ENCODE measurements around the gene RAP1GAP2. TPM values are rescaled to one million over a fixed set of nuclear protein-coding genes. Genes with fewer than 3 reads are reported as not detected.

Gene RAP1GAP2
- total RNA-seq, 1 donor from 2014 or later, result 22.6 TPM

DNA sequence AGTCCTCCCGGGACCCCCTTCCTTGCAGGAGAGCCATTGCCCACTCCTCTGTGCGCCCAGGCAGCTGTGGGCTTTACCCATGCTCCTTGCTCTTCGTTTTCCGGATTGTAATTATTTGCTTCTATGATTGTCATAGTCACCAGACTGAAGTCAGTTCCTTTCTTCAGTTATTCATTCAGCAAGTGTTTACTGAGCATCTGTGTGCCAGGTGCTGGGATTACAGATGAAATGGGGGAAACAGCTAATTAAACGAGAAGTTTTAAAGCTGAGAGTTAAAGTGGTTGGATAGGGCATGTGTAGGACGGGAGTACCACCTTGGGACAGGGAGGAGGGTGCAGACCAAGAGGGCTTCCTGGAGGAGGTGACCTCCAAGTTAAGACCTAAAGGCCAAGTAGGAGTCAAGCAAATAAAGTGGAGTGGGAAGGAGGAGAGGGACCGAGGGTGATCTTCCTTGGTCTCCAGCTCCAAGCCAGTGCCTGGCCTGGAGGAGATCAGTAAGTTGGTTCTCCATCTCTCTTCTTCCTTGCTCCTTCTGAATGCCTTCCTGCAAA is 140.6 kb downstream of the RAP1GAP2 start:
- Histone ChIP-seq H3K4me1 (peaks cover 10% of the 10 kb centered on the region), H3K36me3 (no peaks in the 10 kb centered on the region), H3K27ac (no peak overlapping the region), H3K27me3 (no peaks in the 10 kb centered on the region), H3K9me3 (no peaks in the 10 kb centered on the region), H3K4me3 (no peak overlapping the region)
- no peak for DNase-seq (ENCODE audit: extremely low spot score in 2 of 2)
- intact Hi-C loops (cut with DNase I), result no loop called here
- TF ChIP-seq POLR2AphosphoS5 (IDR thresholded peaks at IDR 0.05; ENCODE audit: insufficient read depth in 1 of 2, low read depth in 1 of 2), result no peak
- no peak for TF ChIP-seq POLR2A (IDR thresholded peaks at IDR 0.05)
- TF ChIP-seq, protein P1, sequence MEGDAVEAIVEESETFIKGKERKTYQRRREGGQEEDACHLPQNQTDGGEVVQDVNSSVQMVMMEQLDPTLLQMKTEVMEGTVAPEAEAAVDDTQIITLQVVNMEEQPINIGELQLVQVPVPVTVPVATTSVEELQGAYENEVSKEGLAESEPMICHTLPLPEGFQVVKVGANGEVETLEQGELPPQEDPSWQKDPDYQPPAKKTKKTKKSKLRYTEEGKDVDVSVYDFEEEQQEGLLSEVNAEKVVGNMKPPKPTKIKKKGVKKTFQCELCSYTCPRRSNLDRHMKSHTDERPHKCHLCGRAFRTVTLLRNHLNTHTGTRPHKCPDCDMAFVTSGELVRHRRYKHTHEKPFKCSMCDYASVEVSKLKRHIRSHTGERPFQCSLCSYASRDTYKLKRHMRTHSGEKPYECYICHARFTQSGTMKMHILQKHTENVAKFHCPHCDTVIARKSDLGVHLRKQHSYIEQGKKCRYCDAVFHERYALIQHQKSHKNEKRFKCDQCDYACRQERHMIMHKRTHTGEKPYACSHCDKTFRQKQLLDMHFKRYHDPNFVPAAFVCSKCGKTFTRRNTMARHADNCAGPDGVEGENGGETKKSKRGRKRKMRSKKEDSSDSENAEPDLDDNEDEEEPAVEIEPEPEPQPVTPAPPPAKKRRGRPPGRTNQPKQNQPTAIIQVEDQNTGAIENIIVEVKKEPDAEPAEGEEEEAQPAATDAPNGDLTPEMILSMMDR (IDR thresholded peaks at IDR 0.05), result no peak

DNA sequence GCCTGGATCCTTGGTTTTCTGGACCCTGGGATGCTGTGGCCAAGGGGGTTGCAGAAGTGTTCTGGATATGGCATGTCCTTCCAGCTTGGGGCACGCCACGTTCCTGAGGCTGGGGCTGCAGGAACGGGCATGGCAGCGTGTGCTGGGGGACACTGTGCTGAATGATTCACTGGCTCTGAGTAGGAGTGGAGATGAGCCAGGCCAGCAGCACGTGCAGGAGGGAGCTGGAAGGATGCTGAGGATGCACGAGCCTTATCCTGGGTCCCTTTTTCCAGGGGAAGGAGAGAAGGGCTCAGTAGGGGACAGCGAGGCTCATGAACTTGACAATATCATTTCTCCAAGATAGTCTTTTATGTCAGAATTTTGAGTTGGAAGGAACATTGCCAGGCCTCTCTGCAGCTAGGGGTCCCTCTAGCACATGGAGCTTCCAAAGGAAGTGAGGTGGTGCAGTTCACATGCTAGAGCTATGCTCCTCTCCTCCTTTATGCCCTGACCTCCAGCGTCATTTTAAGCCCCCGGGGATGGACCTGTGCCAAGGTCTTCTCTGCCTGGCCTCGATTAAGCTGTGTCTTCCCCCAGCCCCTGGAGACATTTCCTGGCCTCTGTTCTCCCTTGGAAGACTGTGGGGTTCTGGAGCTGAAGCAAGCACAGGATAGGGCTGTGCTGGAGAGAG is 141.2 kb downstream of the RAP1GAP2 start:
- Histone ChIP-seq H3K9me3 (no peaks in the 10 kb centered on the region), H3K27me3 (no peaks in the 10 kb centered on the region), H3K27ac (no peak overlapping the region), H3K4me1 (peaks cover 10% of the 10 kb centered on the region), H3K36me3 (no peaks in the 10 kb centered on the region), H3K4me3 (no peak overlapping the region)
- no peak for TF ChIP-seq POLR2A (IDR thresholded peaks at IDR 0.05)
- no peak for TF ChIP-seq POLR2AphosphoS5 (IDR thresholded peaks at IDR 0.05; ENCODE audit: insufficient read depth in 1 of 2, low read depth in 1 of 2)
- TF ChIP-seq, protein P1 (IDR thresholded peaks at IDR 0.05), result no peak
- no peak for DNase-seq (ENCODE audit: extremely low spot score in 2 of 2)
- intact Hi-C loops (cut with DNase I), result no loop called here

DNA sequence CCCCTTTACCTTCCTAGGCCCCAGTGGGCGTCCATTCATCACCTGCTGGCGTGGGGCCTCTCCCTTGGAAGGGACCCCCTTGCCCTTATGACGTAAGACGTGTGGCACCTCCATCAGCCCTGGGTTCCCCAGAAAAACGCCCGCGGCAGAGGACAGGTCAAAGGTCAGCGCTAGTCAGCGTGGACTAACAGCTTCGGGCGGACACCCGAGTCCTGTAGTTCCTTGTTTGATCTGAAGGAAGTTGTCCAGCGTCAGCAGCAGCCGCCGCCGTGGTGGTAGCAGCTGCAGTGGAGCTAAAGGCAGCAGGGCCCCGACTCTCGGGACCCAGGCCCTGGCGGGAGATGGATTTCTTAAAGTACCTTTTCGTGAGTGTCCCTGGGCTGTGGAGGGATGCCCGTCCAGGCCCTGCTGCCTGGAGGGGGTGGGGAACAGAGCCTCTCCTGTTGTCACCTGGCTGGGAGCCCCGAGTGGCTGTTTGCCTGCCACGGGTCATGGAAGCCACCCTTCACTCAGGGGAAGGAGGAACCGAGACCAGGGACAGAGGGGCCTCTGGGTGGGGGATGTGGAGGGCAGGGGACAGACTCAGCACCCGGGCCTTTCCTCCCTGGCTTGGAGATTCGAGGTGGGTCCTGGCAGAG is 143.6 kb downstream of the RAP1GAP2 start:
- no peak overlapping the region for H3K4me3 ChIP-seq
- TF ChIP-seq POLR2AphosphoS5 (IDR thresholded peaks at IDR 0.05; ENCODE audit: insufficient read depth in 1 of 2, low read depth in 1 of 2) (no peak), POLR2A (IDR thresholded peaks at IDR 0.05) (no peak)
- TF ChIP-seq, protein P1 (IDR thresholded peaks at IDR 0.05), result no peak
- no peak overlapping the region for H3K27ac ChIP-seq
- peaks cover 10% of the 10 kb centered on the region for H3K4me1 ChIP-seq
- no peaks in the 10 kb centered on the region for H3K36me3 ChIP-seq
- no peaks in the 10 kb centered on the region for H3K9me3 ChIP-seq
- intact Hi-C loops (cut with DNase I), result no loop called here
- no peak for DNase-seq (ENCODE audit: extremely low spot score in 2 of 2)
- no peaks in the 10 kb centered on the region for H3K27me3 ChIP-seq

DNA sequence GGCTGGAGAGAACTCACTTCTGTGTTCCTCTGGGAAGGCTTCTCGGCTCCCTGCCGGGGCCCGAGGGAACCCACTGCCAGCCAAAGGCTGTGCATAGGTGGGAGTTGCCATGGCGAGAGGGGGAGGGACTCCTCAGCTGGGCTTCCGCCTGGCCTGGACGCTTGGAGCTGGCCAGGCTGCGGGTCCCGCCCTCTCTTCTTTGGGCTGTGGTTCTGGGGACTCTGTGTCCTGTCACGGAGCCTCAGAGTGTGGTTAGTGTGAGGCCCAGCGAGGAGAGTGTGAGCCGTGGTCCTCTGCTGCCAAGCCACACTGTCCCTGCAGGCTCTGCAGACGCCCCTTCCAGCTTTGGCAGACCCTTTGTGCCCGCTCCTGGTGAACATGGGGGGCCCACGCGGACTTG is 144.1 kb downstream of the RAP1GAP2 start:
- peaks cover 10% of the 10 kb centered on the region for H3K4me1 ChIP-seq
- no peak overlapping the region for H3K4me3 ChIP-seq
- no peak overlapping the region for H3K27ac ChIP-seq
- TF ChIP-seq POLR2AphosphoS5 (IDR thresholded peaks at IDR 0.05; ENCODE audit: insufficient read depth in 1 of 2, low read depth in 1 of 2) (no peak), POLR2A (IDR thresholded peaks at IDR 0.05) (no peak)
- TF ChIP-seq, protein P1 (IDR thresholded peaks at IDR 0.05), result no peak
- intact Hi-C loops (cut with DNase I), result no loop called here
- DNase-seq (ENCODE audit: extremely low spot score in 2 of 2), result no peak
- H3K9me3 ChIP-seq, result no peaks in the 10 kb centered on the region
- H3K27me3 ChIP-seq, result no peaks in the 10 kb centered on the region
- no peaks in the 10 kb centered on the region for H3K36me3 ChIP-seq

DNA sequence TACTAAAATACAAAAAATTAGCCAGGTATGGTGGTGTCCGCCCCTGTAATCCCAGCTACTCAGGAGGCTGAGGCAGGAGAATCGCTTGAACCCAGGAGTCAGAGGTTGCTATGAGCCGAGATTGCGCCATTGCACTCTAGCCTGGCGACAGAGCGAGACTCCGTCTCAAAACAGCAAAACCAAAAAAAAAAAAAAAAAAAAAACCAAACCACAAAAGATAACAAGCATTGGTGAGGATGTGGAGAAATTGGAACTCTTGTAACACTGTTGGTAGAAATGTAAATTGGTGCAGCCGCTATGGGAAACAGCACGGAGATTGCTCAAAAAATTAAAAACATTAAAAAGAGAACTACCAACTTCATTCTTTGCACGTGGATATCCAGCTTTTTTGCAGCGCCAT is 147.7 kb downstream of the RAP1GAP2 start:
- TF ChIP-seq, protein P1 (IDR thresholded peaks at IDR 0.05), result no peak
- no peak for TF ChIP-seq POLR2AphosphoS5 (IDR thresholded peaks at IDR 0.05; ENCODE audit: insufficient read depth in 1 of 2, low read depth in 1 of 2)
- no peak for TF ChIP-seq POLR2A (IDR thresholded peaks at IDR 0.05)
- intact Hi-C loops (cut with DNase I), result no loop called here
- DNase-seq (ENCODE audit: extremely low spot score in 2 of 2), result no peak
- H3K4me1 ChIP-seq, result peaks cover 10% of the 10 kb centered on the region
- no peak overlapping the region for H3K4me3 ChIP-seq
- H3K36me3 ChIP-seq, result no peaks in the 10 kb centered on the region
- H3K27me3 ChIP-seq, result no peaks in the 10 kb centered on the region
- no peaks in the 10 kb centered on the region for H3K9me3 ChIP-seq
- no peak overlapping the region for H3K27ac ChIP-seq
